ENCODE data around the gene ARV1. TPM values are rescaled to one million over a fixed set of nuclear protein-coding genes. Genes with fewer than 3 reads are reported as not detected.

ARV1 gene
- total RNA-seq, 1 experiment from 2014 or later, result 4.0 TPM

DNA sequence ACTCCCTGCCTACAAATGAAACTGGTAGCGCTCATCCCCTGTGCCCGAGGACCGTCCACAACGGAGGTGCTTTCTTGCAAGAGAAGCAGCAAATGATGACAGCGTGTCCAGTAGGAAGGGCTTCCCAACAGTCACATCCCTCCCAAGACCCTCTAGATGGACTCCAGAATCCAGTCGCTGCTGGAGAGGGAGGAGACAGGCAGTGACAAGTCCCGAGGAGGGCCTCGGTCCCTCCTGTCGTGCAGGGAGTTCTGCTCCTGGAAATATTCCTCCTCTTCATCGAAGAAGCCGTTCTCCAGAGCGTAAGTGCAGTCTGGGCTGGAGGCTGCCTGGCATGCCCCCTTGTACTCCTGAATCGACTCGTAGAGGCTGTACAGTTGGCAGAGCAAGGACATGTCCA is 40.8 kb downstream of the ARV1 start:
- H3K79me2 ChIP-seq (ENCODE audit: insufficient read depth, low read length), result no peaks in the 10 kb centered on the region
- TF ChIP-seq SP1 (IDR thresholded peaks at IDR 0.05; ENCODE audit: low read depth) (no peak), FOSL1 (IDR thresholded peaks at IDR 0.05; ENCODE audit: low read depth) (no peak), EZH2 (IDR thresholded peaks at IDR 0.05) (no peak), RAD21 (IDR thresholded peaks at IDR 0.05; ENCODE audit: low read depth) (no peak), CEBPB (IDR thresholded peaks at IDR 0.05; ENCODE audit: low read depth) (no peak), TCF7L2 (IDR thresholded peaks at IDR 0.05; ENCODE audit: borderline replicate concordance, extremely low read depth, insufficient read depth, insufficient read length) (no peak), YY1 (IDR thresholded peaks at IDR 0.05; ENCODE audit: extremely low read depth, insufficient replicate concordance, low read depth, low read length) (no peak), POLR2AphosphoS5 (IDR thresholded peaks at IDR 0.05; ENCODE audit: low read depth, low read length) (no peak), POLR2A (IDR thresholded peaks at IDR 0.05; ENCODE audit: borderline replicate concordance, extremely low read depth, insufficient read depth, insufficient read length) (no peak), ZFX (IDR thresholded peaks at IDR 0.05) (no peak), JUND (IDR thresholded peaks at IDR 0.05) (no peak), SIN3A (IDR thresholded peaks at IDR 0.05; ENCODE audit: low read depth) (no peak), SRF (IDR thresholded peaks at IDR 0.05; ENCODE audit: low read depth) (no peak), CBX3 (IDR thresholded peaks at IDR 0.05; ENCODE audit: low read depth) (no peak), EGR1 (IDR thresholded peaks at IDR 0.05; ENCODE audit: low read depth) (no peak), EZH2phosphoT487 (IDR thresholded peaks at IDR 0.05; ENCODE audit: borderline replicate concordance) (no peak)
- TF ChIP-seq, protein P1, sequence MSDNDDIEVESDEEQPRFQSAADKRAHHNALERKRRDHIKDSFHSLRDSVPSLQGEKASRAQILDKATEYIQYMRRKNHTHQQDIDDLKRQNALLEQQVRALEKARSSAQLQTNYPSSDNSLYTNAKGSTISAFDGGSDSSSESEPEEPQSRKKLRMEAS (IDR thresholded peaks at IDR 0.05), result no peak
- TF ChIP-seq, protein P2, sequence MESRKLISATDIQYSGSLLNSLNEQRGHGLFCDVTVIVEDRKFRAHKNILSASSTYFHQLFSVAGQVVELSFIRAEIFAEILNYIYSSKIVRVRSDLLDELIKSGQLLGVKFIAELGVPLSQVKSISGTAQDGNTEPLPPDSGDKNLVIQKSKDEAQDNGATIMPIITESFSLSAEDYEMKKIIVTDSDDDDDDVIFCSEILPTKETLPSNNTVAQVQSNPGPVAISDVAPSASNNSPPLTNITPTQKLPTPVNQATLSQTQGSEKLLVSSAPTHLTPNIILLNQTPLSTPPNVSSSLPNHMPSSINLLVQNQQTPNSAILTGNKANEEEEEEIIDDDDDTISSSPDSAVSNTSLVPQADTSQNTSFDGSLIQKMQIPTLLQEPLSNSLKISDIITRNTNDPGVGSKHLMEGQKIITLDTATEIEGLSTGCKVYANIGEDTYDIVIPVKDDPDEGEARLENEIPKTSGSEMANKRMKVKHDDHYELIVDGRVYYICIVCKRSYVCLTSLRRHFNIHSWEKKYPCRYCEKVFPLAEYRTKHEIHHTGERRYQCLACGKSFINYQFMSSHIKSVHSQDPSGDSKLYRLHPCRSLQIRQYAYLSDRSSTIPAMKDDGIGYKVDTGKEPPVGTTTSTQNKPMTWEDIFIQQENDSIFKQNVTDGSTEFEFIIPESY (IDR thresholded peaks at IDR 0.05; ENCODE audit: extremely low read depth, insufficient replicate concordance, low read length), result no peak
- TF ChIP-seq, protein P3, sequence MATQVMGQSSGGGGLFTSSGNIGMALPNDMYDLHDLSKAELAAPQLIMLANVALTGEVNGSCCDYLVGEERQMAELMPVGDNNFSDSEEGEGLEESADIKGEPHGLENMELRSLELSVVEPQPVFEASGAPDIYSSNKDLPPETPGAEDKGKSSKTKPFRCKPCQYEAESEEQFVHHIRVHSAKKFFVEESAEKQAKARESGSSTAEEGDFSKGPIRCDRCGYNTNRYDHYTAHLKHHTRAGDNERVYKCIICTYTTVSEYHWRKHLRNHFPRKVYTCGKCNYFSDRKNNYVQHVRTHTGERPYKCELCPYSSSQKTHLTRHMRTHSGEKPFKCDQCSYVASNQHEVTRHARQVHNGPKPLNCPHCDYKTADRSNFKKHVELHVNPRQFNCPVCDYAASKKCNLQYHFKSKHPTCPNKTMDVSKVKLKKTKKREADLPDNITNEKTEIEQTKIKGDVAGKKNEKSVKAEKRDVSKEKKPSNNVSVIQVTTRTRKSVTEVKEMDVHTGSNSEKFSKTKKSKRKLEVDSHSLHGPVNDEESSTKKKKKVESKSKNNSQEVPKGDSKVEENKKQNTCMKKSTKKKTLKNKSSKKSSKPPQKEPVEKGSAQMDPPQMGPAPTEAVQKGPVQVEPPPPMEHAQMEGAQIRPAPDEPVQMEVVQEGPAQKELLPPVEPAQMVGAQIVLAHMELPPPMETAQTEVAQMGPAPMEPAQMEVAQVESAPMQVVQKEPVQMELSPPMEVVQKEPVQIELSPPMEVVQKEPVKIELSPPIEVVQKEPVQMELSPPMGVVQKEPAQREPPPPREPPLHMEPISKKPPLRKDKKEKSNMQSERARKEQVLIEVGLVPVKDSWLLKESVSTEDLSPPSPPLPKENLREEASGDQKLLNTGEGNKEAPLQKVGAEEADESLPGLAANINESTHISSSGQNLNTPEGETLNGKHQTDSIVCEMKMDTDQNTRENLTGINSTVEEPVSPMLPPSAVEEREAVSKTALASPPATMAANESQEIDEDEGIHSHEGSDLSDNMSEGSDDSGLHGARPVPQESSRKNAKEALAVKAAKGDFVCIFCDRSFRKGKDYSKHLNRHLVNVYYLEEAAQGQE (IDR thresholded peaks at IDR 0.05; ENCODE audit: low read depth), result no peak
- no peak overlapping the region for H3K4me3 ChIP-seq (replicated peaks in 1 of 2; ENCODE audit: low read depth in 1 of 2, low read length in 2 of 2)
- DNase-seq (ENCODE audit: low read depth, low spot score) (no peak), ATAC-seq (no peak)
- CTCF ChIA-PET, result no interaction called here
- H3K27me3 ChIP-seq (ENCODE audit: insufficient read depth, low read length), result no peaks in the 10 kb centered on the region
- no peaks in the 10 kb centered on the region for H3K9me2 ChIP-seq (ENCODE audit: insufficient read depth)
- RAD21 ChIA-PET (ENCODE audit: low non-redundant PET in 1 of 2, low total read pairs in 2 of 2, uncharacterized antibody in 2 of 2, unreplicated experiment in 2 of 2), result no interaction called here
- H4K20me1 ChIP-seq (ENCODE audit: insufficient read depth), result no peaks in the 10 kb centered on the region
- BruUV-seq (replicated peaks), result no TSS peak
- intact Hi-C loops (cut with micrococcal nuclease), result no loop called here
- no peaks in the 10 kb centered on the region for H3K4me1 ChIP-seq (ENCODE audit: control insufficient read depth in 1 of 2, insufficient read depth in 2 of 2, low read length in 2 of 2)
- H3K9me3 ChIP-seq (ENCODE audit: control insufficient read depth in 1 of 2, insufficient read depth in 1 of 2, low read depth in 1 of 2, low read length in 2 of 2), result no peaks in the 10 kb centered on the region
- H3K4me2 ChIP-seq (ENCODE audit: low read length), result no peak overlapping the region
- POLR2A ChIA-PET, result no interaction called here
- H2AFZ ChIP-seq (ENCODE audit: low read depth, low read length, poor library complexity, severe bottlenecking), result no peak overlapping the region
- H3K9ac ChIP-seq (ENCODE audit: low read length), result no peak overlapping the region
- no peak overlapping the region for H3K27ac ChIP-seq (ENCODE audit: low read depth, low read length)
- no peaks in the 10 kb centered on the region for H3K36me3 ChIP-seq (ENCODE audit: control insufficient read depth in 1 of 2, insufficient read depth in 2 of 2, low read length in 2 of 2)

Measured in HCT116 (cell line).